GM12864 (cell line): ENCODE results near the gene CHRNG.

ENCODE experiments used
- DNase-seq: peaks from one replicate; pipeline ENCODE4 v3.0.0-alpha.2; 2011; ENCODE audit warnings: low read depth
- H3K4me3 ChIP-seq: 2 replicates; pipeline ENCODE4 v1.5.1; 2011; ENCODE audit warnings: mild to moderate bottlenecking, low read depth, low read length, control low read depth
- TF ChIP-seq, protein P1 (sequence below): IDR thresholded peaks from 2 replicates; pipeline ENCODE4 v1.5.1; 2011; ENCODE audit warnings: low read depth, mild to moderate bottlenecking, moderate library complexity, low read length, control low read depth, inconsistent platforms; ENCODE audit errors: missing control alignments

The CHRNG gene

DNA sequence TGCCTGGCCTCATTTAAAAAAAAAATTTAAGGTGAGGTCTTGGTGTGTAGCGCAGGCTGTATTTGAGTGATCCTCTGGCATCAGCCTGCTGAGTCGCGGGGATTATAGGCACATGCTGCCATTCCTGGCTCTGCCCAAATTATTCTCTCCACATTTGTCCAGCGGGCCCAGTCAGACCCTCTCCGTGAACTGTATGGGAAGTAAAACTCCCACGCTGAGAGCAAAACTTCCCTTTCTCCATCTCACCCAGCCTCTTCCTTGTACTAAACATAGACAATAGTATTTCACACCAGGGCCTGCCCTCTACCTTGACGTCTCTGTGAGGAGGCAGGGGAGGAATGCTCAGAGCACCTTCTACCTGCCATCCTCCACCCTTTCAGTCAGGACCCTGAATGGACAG lies 48.0 kb downstream of the CHRNG start:
- H3K4me3 ChIP-seq: no peak overlapping the region
- no peak for DNase-seq
- TF ChIP-seq, protein P1, sequence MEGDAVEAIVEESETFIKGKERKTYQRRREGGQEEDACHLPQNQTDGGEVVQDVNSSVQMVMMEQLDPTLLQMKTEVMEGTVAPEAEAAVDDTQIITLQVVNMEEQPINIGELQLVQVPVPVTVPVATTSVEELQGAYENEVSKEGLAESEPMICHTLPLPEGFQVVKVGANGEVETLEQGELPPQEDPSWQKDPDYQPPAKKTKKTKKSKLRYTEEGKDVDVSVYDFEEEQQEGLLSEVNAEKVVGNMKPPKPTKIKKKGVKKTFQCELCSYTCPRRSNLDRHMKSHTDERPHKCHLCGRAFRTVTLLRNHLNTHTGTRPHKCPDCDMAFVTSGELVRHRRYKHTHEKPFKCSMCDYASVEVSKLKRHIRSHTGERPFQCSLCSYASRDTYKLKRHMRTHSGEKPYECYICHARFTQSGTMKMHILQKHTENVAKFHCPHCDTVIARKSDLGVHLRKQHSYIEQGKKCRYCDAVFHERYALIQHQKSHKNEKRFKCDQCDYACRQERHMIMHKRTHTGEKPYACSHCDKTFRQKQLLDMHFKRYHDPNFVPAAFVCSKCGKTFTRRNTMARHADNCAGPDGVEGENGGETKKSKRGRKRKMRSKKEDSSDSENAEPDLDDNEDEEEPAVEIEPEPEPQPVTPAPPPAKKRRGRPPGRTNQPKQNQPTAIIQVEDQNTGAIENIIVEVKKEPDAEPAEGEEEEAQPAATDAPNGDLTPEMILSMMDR: no peak

DNA sequence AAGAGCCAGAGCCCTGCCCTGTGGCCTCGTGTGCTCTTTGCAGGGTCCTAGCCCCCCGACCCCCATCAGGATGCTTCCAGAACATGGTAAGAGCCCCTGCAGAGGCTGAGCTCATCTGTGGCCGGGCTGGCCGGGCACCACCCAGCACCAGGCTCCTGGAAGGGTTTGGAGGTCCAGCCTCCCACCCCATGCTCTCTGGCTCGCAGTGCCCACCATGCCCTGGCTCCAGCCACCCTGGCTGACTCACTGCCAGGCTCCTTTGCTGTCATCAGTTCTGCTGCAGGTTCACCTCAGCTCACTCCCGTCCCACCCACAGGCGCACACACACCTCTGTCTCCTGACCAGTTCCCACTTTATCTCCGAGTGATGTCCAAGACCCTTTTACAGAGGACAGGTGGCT lies 48.5 kb downstream of the CHRNG start:
- TF ChIP-seq, protein P1: no peak
- no peak overlapping the region for H3K4me3 ChIP-seq

DNA sequence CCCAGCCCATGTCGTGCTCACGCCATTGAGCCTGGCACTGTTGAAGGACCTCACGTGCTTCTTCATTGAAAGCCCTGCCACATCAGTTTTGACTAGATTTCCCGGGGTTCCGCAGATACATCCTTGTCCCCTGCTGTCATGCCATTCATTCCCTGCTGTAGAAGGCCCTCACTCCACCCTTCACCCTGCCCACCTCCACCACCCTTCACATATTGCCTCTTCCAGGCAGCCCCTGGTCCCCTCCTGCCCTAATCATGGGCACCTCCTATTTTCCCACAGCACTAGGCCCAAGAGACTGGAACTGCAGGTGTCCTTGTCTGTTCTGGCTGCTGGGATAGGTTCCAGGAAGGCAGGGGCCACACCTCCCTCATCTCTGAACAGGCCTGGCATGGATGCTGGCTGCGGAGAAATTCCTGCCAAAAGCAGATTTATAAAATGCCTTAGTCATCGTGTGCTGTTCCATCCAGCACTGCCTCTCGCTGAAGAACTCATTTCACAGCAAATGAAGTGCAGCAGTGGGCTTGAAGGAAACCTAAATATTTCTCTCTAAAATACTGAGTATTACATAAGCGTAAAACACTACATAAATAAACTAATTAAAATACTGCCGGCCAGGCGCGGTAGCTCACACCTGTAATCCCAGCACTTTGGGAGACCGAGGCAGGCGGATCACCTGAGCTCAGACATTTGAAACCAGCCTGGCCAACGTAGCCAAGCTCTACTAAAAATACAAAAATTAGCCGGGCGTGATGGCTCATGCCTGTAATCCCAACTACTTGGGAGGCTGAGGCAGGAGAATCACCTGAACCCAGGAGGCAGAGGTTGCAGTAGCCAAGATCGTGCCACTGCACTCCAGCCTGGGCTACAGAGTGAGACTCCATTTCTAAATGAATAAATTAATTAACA lies 49.4 kb downstream of the CHRNG start:
- DNase-seq: no peak
- TF ChIP-seq, protein P1: no peak
- no peak overlapping the region for H3K4me3 ChIP-seq

More for the DNA sequence above, 48.5 kb downstream of the CHRNG start:
- no peak for DNase-seq

- no peak overlapping the region for H3K4me3 ChIP-seq
- TF ChIP-seq, protein P1: no peak
- no peak for DNase-seq
These were observed 53.4 kb downstream of the CHRNG start for GRCh38 chr2:232592772-232593395.

GRCh38 chr2:232593982-232594381 lies 54.5 kb downstream of the CHRNG start:
- DNase-seq: no peak
- TF ChIP-seq, protein P1: no peak
- no peak overlapping the region for H3K4me3 ChIP-seq
